AML-193 (cell line): ENCODE results near the gene NFAM1.

ENCODE experiments used
- DNase-seq, 2 experiments: peaks; one replicate each; lab custom pipeline; 2025; lab: John Stamatoyannopoulos, UW

NFAM1 gene

GRCh38 chr22:42432020-42432596 is at the start of gene NFAM1:
TSS of gene NFAM1 (minus strand) at chr22:42432403. CDS start at chr22:42432357, 46 bp downstream.
- no peak for DNase-seq

GRCh38 chr22:42475122-42475521 is 42.9 kb upstream of the NFAM1 start:
- DNase-seq: no peak

DNA sequence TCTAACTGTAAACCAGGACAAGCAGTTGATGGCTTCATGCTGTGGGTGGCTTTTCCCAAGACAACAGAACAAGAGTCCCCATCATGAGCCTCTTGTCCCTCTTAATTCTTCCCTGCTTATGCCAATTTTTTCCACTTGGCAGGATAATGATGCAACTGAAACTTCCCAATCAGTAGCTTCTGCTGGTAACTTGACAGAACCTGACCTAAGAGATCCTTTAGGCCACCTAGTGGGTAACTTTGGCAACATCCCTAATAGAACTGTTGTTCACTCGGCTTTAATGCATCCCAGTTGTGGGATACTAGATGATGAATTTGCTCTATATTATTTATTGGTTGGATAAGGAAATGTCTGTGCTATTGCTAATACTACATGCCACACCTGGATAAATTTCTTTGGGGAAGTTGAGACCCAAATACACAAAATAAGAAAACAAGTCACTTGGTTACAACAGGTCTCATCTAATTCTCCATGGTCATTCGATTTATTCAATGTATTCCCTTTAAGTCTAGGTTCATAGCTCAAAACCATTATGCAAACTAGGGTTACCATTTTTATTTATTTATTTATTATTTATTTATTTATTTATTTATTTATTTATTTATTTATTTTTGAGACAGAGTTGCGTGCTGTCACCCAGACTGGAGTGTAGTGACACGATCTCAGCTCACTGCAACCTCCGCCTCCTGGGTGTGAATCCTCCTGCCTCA is 41.4 kb upstream of the NFAM1 start:
- peak; percentile 44 to 47 for DNase-seq

DNA sequence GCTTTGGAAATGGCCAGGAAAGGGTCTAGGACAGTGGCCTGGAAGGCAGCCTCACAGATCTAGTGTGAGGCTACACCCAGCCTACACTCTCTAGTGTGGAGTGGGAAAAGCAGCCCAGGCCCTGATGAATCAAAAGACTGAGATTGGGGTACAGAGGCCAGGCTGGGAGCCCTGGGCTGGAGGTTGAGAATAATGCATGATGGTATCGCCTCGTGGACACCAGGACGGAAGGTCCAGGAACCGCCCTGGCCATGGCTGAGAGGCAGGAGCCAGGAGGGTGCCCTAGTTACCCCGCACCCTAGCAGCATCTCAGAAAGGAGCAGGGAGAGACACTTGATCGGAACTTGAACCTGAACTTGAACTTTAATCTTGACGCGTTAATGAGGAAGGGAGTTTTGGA is 40.5 kb upstream of the NFAM1 start:
- no peak for DNase-seq

GRCh38 chr22:42471441-42471840 is 39.2 kb upstream of the NFAM1 start:
- no peak for DNase-seq

DNA sequence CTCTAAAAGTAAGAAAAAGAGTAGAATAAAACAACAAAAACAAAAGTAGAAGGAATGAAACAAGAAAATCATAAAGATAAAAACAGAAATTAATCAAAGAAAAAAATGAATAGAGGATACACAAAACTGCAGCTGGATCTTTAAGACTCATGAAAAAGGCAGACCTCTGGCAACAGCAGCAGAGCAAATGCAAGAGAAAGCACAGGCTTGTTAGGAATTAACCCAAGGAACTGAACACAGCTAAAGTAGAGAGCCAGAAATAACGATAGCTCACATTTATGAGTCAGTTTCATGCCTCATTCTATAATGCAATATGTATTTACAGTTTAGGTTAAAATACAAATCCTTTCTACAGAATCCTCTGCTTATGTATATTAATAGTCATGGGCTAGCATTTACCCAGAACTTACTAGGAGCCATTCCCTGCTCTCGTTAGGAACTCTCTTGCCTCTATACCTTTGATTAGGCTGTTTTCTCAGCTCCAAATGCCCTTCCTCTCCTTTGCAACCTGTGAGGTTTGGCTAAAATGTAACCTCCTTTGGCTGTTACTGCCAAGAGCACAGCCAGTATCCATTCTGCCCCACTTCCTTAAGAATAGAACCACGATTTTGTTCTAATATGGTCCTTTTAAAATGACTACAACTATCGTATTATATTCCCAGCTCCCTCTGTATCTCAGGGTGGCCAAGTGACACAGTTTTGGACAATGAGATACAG is 38.3 kb upstream of the NFAM1 start:
- no peak for DNase-seq

- no peak for DNase-seq
Measured at GRCh38 chr22:42468841-42469240, 36.6 kb upstream of the NFAM1 start.

DNA sequence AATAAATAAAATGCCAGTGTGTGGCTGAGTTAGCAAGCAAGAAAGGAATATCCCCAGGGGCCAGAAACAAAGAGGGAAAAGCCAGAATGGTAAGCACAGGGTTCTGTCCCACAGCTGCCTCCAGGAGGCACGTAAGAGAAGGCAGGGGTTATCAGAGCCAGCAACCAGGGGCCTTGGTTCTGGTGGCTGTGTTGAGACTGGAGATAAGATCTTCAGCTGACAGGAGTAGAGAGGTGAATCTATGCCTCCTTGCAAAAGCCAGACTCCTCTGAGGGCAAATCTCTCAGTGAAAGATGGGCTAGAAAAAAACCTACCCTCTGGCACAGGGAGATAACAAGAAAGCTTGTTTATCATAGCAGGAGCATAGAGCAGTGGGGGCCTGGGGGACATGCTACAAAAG is 29.8 kb upstream of the NFAM1 start:
- no peak for DNase-seq

DNA sequence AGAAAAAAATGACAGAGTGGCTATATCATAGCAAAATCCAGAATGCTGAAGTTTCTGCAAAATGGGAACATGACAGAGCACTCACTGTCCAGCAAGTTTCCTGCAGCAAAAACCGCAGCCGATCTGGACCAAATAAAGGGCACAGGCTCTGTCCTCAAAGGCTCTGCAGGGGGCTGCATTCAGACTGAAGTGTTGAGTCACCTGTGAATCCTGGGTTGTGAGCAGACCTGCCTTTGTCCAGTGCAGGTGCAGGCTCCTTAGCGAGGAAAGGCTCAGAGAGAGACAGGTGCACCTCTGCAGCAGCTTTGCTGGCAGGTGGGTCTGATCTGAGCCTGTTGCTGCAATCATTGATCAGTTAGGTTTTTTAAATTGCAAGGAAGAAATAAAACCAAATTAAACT is 29.3 kb upstream of the NFAM1 start:
- no peak for DNase-seq

- no peak for DNase-seq
Measured at GRCh38 chr22:42459287-42460063, 27.3 kb upstream of the NFAM1 start.

- no peak for DNase-seq
Measured at GRCh38 chr22:42452916-42453315, 20.7 kb upstream of the NFAM1 start.

DNA sequence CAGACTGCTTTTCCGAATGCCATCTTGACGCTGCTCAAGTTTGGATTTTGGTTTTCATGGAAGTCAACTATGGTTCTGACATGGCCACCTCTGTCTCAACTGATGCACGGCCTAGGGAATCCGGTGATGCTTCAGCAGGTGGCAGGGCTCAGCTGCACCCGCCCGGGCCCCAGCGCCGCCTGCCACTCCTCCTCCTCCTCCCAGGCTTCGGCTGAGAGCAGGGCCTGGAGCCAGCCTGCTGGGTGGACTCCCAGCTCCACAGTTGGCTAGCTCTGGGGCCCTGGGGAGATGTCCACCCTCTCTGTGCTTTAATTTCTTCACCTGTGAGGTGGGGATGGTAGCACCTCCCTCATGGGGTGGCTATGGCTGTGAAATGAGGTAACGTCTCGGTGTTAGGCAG is 20.3 kb upstream of the NFAM1 start:
- DNase-seq: no peak

DNA sequence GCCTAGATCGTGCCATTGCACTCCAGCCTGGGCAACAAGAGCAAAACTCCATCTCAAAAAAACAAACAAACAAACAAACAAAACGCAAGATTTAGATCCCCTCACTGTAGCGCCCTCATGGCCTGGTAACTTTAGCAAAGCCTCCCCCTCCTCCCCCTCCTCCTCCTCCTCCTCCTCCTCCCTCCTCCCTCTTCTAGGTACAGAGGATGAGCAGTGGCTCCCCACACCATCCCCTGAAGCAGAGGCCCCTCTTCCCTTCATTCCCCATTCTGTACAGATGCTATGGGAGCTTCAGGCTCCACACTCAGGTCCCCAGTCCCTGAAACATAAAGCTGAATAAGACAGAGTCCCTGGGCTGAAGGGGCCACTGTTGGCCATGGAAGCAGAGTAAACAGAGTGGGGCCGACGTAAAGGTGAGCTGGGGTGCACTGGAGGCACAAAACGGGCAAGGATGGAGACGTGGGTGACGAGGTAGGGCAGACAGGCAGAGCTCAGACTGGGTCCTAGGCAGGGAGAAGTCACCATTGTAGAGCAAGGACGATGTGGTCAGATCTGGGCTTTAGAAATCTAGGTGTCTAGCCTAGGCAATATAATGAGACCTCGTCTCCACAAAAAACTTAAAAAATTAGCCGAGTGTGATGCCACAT is 19.4 kb upstream of the NFAM1 start:
- DNase-seq: no peak

- DNase-seq: no peak
Measured at GRCh38 chr22:42450862-42451261, 18.7 kb upstream of the NFAM1 start.

- no peak for DNase-seq
Measured at GRCh38 chr22:42446151-42446550, 13.9 kb upstream of the NFAM1 start.

DNA sequence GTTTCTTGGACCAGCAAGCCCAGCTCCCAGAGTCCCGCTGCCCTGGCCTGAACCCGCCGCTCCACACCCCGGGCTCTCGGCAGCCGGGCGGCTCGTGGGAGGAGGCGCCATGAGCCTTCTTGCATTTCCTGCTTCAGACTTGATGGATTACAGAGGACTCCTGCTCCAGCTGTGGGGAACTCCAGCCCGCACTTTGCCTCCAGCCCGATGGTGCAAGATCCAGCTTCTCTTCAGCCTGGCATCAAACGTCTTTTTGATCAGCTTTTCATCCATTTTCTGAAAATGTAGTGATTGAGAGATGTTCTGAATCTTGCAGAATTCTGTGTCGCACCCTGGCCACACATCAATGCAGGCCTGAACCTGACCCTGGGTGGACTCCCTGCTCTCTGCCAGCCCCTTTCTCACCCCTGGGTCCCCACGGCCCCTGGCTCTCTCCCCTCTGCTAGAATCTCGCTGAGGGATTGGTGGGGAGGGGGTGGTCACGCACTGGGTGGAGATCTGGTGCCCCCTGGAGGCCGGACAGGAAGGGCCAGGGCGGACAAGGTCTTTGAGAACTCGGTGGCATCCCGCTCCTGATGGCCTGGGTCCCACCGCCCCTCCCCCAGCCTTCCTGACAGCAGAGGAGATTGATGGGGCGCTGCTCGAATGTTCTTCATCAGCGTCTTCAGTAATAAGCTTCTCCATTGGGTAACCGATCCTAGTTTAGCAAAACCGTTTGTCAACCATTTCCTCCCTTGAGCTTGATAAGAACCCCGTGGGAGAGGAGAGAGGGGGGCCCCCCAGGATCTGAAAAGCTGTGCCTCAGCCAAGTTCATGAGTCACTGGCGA is 12.1 kb upstream of the NFAM1 start:
- DNase-seq: peak; percentile 71 to 75

GRCh38 chr22:42443240-42444076 is 11.3 kb upstream of the NFAM1 start:
- no peak for DNase-seq

- DNase-seq: no peak
Measured at GRCh38 chr22:42442748-42443147, 10.5 kb upstream of the NFAM1 start.

DNA sequence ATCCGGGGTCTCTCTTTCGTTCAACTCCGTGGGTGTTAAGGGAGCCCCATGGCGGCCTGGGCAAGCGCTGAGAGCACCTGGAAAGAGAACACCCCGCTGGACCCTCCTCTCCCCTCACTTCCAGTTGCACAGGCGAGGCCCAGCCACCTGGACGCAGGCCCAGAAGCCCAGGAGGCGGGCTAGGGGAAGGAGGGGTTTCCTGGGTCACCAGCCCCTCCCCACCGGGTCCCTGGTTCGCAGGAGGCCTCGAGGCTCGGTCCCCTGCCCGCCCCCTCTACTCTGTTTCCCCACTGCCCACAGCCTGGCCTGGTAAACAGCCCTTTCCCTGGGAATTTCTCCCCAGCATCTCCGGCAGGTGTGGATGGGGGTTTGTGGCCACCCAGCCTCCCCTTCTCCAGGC is 8.5 kb upstream of the NFAM1 start:
- no peak for DNase-seq
